ENCODE data around the gene LRP1B. TPM values are rescaled to one million over a fixed set of nuclear protein-coding genes. Genes with fewer than 3 reads are reported as not detected.

The LRP1B gene
- total RNA-seq, 1 donor from 2014 or later = not detected

GRCh38 chr2:141125432-141125831 lies 1005.4 kb downstream of the LRP1B start:
- no peaks in the 10 kb centered on the region for H3K36me3 Mint-ChIP-seq (ENCODE audit: low read depth)
- DNase-seq (ENCODE audit: low spot score) = no peak

DNA sequence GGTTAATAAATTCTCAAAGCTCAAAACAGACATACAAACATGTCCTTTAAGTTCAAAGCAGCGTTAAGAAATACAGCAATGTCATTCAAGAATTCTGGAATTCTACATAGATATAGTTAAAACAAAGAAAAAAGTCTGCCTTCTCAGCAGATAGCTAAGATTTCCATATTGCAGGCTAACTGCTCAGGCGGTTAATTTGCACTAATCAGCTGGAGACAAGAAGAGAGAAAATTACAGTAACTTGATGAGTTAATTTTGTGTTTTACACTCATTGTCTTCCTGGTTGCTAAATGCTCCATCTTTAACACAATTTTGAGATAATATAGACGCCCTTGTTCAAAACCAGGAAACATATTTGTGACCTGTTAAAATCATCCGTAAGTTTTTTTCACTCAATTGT lies 1012.0 kb downstream of the LRP1B start:
- Mint-ChIP-seq H3K27me3 (ENCODE audit: low read depth) (no peaks in the 10 kb centered on the region), H3K27ac (no peak overlapping the region), H3K36me3 (ENCODE audit: low read depth) (no peaks in the 10 kb centered on the region), H3K4me1 (ENCODE audit: low read depth) (no peaks in the 10 kb centered on the region), H3K9me3 (peaks cover 3% of the 10 kb centered on the region), H3K4me3 (ENCODE audit: low read depth) (no peak overlapping the region)
- DNase-seq (ENCODE audit: low spot score) = no peak
- intact Hi-C loops (cut with micrococcal nuclease) = no loop called here

More at GRCh38 chr2:141125432-141125831, 1005.4 kb downstream of the LRP1B start:
- intact Hi-C loops (cut with micrococcal nuclease) = no loop called here
- no peak overlapping the region for H3K4me3 Mint-ChIP-seq (ENCODE audit: low read depth)
- peaks cover 16% of the 10 kb centered on the region for H3K9me3 Mint-ChIP-seq
- H3K4me1 Mint-ChIP-seq (ENCODE audit: low read depth) = no peaks in the 10 kb centered on the region
- no peaks in the 10 kb centered on the region for H3K27me3 Mint-ChIP-seq (ENCODE audit: low read depth)
- no peak overlapping the region for H3K27ac Mint-ChIP-seq

GRCh38 chr2:141113301-141113700 lies 1017.5 kb downstream of the LRP1B start:
- no peak overlapping the region for H3K4me3 Mint-ChIP-seq (ENCODE audit: low read depth)
- intact Hi-C loops (cut with micrococcal nuclease) = no loop called here
- H3K36me3 Mint-ChIP-seq (ENCODE audit: low read depth) = no peaks in the 10 kb centered on the region
- H3K27me3 Mint-ChIP-seq (ENCODE audit: low read depth) = no peaks in the 10 kb centered on the region
- H3K27ac Mint-ChIP-seq = no peak overlapping the region
- no peak for DNase-seq (ENCODE audit: low spot score)
- peaks cover 4% of the 10 kb centered on the region for H3K9me3 Mint-ChIP-seq
- no peaks in the 10 kb centered on the region for H3K4me1 Mint-ChIP-seq (ENCODE audit: low read depth)

- DNase-seq (ENCODE audit: low spot score) = no peak
- no peak overlapping the region for H3K27ac Mint-ChIP-seq
- H3K36me3 Mint-ChIP-seq (ENCODE audit: low read depth) = no peaks in the 10 kb centered on the region
- H3K4me3 Mint-ChIP-seq (ENCODE audit: low read depth) = no peak overlapping the region
- intact Hi-C loops (cut with micrococcal nuclease) = no loop called here
- H3K9me3 Mint-ChIP-seq = peaks cover 5% of the 10 kb centered on the region
- H3K27me3 Mint-ChIP-seq (ENCODE audit: low read depth) = no peaks in the 10 kb centered on the region
- H3K4me1 Mint-ChIP-seq (ENCODE audit: low read depth) = no peaks in the 10 kb centered on the region
Observed at GRCh38 chr2:141109633-141110032, 1021.2 kb downstream of the LRP1B start.

DNA sequence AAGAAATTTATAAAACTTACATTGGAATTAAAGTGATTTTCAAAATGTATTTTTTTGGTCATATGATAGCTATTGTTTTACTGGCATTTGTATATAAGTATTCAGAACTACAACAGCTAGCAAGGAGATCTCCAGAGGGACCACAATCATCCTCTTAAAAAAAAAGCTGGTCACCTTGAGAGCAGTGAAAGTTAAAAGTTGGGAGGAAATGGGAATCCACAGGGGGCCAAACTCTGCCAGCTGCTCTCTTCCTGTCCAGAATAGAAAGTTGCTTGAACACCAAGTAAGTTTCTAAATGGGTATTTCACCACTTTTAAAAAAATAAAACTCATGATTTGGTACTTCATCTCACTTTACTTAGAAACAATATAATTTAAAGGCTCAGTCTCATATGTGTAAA lies 1025.1 kb downstream of the LRP1B start:
- Mint-ChIP-seq H3K27me3 (ENCODE audit: low read depth) (no peaks in the 10 kb centered on the region), H3K36me3 (ENCODE audit: low read depth) (no peaks in the 10 kb centered on the region), H3K27ac (no peak overlapping the region), H3K9me3 (peaks cover 12% of the 10 kb centered on the region), H3K4me1 (ENCODE audit: low read depth) (no peaks in the 10 kb centered on the region), H3K4me3 (ENCODE audit: low read depth) (no peak overlapping the region)
- no peak for DNase-seq (ENCODE audit: low spot score)
- intact Hi-C loops (cut with micrococcal nuclease) = no loop called here

GRCh38 chr2:141103216-141103615 lies 1027.6 kb downstream of the LRP1B start:
- intact Hi-C loops (cut with micrococcal nuclease) = no loop called here
- no peak for DNase-seq (ENCODE audit: low spot score)
- no peaks in the 10 kb centered on the region for H3K36me3 Mint-ChIP-seq (ENCODE audit: low read depth)
- no peaks in the 10 kb centered on the region for H3K27me3 Mint-ChIP-seq (ENCODE audit: low read depth)
- H3K9me3 Mint-ChIP-seq = peaks cover 9% of the 10 kb centered on the region
- no peak overlapping the region for H3K4me3 Mint-ChIP-seq (ENCODE audit: low read depth)
- no peaks in the 10 kb centered on the region for H3K4me1 Mint-ChIP-seq (ENCODE audit: low read depth)
- no peak overlapping the region for H3K27ac Mint-ChIP-seq

DNA sequence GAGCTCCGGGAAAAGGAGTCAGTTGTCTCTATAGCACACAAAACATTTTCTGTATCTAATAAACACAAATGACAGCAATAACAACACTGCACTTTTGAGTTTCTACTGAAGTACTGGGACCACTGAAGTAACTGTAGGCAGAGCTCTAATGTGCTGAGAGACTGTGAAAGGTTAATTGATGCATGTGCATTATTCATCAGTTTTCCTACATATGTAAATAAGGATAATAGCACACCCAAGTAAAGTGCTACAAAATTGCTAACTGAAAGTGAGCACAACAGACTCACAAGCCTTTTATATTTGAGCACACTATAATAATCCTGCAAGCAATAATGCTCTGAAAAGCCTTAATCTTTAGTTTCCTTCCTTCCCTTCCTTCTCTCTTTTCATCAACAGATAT lies 1051.6 kb downstream of the LRP1B start:
- Mint-ChIP-seq H3K4me1 (ENCODE audit: low read depth) (no peaks in the 10 kb centered on the region), H3K9me3 (peaks cover 15% of the 10 kb centered on the region), H3K27me3 (ENCODE audit: low read depth) (no peaks in the 10 kb centered on the region), H3K27ac (no peak overlapping the region), H3K4me3 (ENCODE audit: low read depth) (no peak overlapping the region), H3K36me3 (ENCODE audit: low read depth) (no peaks in the 10 kb centered on the region)
- intact Hi-C loops (cut with micrococcal nuclease) = no loop called here
- DNase-seq (ENCODE audit: low spot score) = no peak

DNA sequence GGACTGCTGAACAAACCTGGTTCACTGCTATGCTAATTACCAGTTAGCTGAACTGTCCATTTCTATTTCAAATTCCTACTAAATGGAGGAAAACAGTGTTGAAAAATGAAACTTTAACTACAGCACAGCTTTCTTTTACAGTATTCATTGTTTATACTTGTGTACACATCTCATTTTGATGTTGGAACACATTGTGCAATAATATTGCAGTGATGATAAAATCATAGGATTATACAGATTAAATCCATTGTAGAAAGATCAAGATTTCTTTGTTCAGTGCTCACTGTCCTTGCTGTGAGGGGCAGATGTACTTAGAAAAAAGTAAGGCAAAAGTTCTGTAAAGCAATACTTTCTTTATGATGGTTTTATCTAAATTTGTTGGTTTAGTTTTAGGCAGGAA lies 1055.1 kb downstream of the LRP1B start:
- intact Hi-C loops (cut with micrococcal nuclease) = no loop called here
- Mint-ChIP-seq H3K9me3 (peaks cover 11% of the 10 kb centered on the region), H3K27me3 (ENCODE audit: low read depth) (no peaks in the 10 kb centered on the region), H3K4me3 (ENCODE audit: low read depth) (no peak overlapping the region), H3K27ac (no peak overlapping the region), H3K4me1 (ENCODE audit: low read depth) (no peaks in the 10 kb centered on the region), H3K36me3 (ENCODE audit: low read depth) (no peaks in the 10 kb centered on the region)
- DNase-seq (ENCODE audit: low spot score) = no peak

DNA sequence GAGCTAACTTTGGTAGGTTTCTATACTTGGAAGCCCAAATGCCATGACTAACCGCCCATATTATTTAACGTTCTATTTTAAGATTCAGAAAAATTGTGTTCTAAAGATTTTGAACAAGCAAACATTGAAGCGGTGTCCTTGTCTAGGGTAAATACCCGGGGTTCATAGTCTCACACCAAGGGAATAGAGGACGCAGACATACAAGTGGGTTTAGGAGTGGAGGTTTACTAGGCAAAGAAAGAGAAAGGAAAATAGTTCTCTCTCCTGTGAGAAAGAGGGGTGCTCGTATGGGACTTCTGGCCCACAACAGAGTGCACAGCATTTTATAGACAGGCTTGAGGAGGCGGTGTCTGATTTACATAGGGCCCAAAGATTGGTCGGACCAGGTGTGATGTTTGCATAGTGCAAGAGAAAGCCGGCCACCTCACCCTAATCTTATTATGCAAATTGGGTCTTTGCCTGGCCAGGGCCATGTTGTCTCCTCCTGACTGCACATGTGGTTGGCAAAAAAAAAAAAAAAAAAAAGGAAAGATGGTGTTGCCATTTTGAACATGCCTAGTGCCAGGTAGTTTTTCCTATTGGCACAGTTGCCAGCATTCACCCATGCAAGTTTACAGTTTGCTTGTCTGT lies 1062.6 kb downstream of the LRP1B start:
- peaks cover 25% of the 10 kb centered on the region for H3K9me3 Mint-ChIP-seq
- H3K4me3 Mint-ChIP-seq (ENCODE audit: low read depth) = no peak overlapping the region
- no peak for DNase-seq (ENCODE audit: low spot score)
- intact Hi-C loops (cut with micrococcal nuclease) = no loop called here
- H3K36me3 Mint-ChIP-seq (ENCODE audit: low read depth) = no peaks in the 10 kb centered on the region
- no peak overlapping the region for H3K27ac Mint-ChIP-seq
- H3K4me1 Mint-ChIP-seq (ENCODE audit: low read depth) = no peaks in the 10 kb centered on the region
- no peaks in the 10 kb centered on the region for H3K27me3 Mint-ChIP-seq (ENCODE audit: low read depth)

DNA sequence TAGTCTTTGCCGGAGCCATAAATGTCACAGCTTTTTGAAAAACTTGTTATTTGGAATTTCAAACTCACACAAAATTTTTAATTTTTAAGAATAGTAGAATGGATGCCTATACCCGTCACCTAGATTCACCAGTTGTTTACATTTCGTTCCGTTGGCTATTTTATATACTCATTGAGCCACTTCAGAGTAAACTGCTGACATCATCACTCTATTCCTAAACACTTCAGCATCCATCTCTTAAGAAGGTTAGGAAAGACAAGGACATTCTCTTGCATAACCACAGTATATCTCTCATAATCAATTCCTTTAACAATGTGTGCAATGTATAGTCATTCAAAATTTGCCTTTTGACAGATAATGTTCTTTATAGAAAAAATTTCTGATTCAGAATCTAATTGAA lies 1065.8 kb downstream of the LRP1B start:
- intact Hi-C loops (cut with micrococcal nuclease) = no loop called here
- H3K4me3 Mint-ChIP-seq (ENCODE audit: low read depth) = no peak overlapping the region
- no peaks in the 10 kb centered on the region for H3K4me1 Mint-ChIP-seq (ENCODE audit: low read depth)
- peaks cover 25% of the 10 kb centered on the region for H3K9me3 Mint-ChIP-seq
- H3K27ac Mint-ChIP-seq = no peak overlapping the region
- no peak for DNase-seq (ENCODE audit: low spot score)
- H3K36me3 Mint-ChIP-seq (ENCODE audit: low read depth) = no peaks in the 10 kb centered on the region
- no peaks in the 10 kb centered on the region for H3K27me3 Mint-ChIP-seq (ENCODE audit: low read depth)

DNA sequence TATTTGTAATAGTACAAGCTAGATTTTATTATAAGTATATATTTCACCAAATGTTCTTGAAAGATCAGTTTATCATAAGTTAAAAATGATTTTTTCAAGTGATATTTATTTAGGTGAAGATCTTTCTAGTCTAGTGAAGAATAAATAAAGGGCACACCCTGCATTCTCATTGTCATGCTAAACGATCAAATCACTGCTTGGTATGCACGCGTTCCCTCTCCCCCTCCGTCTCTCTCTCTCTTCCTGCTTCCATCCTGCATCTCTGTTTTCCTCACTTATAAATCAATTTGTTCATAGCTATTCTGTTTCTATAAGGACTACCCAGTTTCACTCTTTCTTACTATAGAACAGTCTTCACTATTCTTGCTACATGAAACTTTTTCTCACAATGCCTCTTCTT lies 1067.4 kb downstream of the LRP1B start:
- no peak for DNase-seq (ENCODE audit: low spot score)
- no peaks in the 10 kb centered on the region for H3K36me3 Mint-ChIP-seq (ENCODE audit: low read depth)
- no peaks in the 10 kb centered on the region for H3K27me3 Mint-ChIP-seq (ENCODE audit: low read depth)
- H3K9me3 Mint-ChIP-seq = peaks cover 22% of the 10 kb centered on the region
- intact Hi-C loops (cut with micrococcal nuclease) = no loop called here
- no peaks in the 10 kb centered on the region for H3K4me1 Mint-ChIP-seq (ENCODE audit: low read depth)
- no peak overlapping the region for H3K27ac Mint-ChIP-seq
- no peak overlapping the region for H3K4me3 Mint-ChIP-seq (ENCODE audit: low read depth)

GRCh38 chr2:141062443-141062842 lies 1068.4 kb downstream of the LRP1B start:
- Mint-ChIP-seq H3K36me3 (ENCODE audit: low read depth) (no peaks in the 10 kb centered on the region), H3K4me3 (ENCODE audit: low read depth) (no peak overlapping the region), H3K27ac (no peak overlapping the region), H3K9me3 (peaks cover 16% of the 10 kb centered on the region), H3K4me1 (ENCODE audit: low read depth) (no peaks in the 10 kb centered on the region), H3K27me3 (ENCODE audit: low read depth) (no peaks in the 10 kb centered on the region)
- no peak for DNase-seq (ENCODE audit: low spot score)
- intact Hi-C loops (cut with micrococcal nuclease) = no loop called here

- no peaks in the 10 kb centered on the region for H3K4me1 Mint-ChIP-seq (ENCODE audit: low read depth)
Observed at GRCh38 chr2:141062031-141062430, 1068.8 kb downstream of the LRP1B start.

DNA sequence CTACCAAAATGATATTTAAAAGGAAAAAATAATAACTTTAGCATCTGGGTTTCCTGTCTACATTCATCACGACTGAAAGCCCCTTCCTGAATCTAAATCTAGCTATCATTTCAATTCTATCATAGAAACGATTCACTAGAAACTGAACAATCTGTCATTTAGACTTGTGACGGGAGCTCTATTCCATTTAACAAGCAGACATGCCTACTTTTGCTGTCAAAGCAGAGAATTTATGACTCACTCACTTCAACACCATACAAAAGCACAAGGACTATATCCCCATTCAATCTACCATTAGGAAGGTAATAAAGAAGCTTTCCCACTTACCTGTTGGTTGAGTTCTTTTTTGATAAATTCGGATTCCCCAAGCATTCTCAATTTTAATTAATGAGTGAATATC lies 1072.3 kb downstream of the LRP1B start:
- DNase-seq (ENCODE audit: low spot score) = no peak
- Mint-ChIP-seq H3K36me3 (ENCODE audit: low read depth) (no peaks in the 10 kb centered on the region), H3K9me3 (peaks cover 2% of the 10 kb centered on the region), H3K27ac (no peak overlapping the region), H3K4me3 (ENCODE audit: low read depth) (no peak overlapping the region), H3K4me1 (ENCODE audit: low read depth) (no peaks in the 10 kb centered on the region), H3K27me3 (ENCODE audit: low read depth) (no peaks in the 10 kb centered on the region)
- intact Hi-C loops (cut with micrococcal nuclease) = no loop called here

More at GRCh38 chr2:141062031-141062430, 1068.8 kb downstream of the LRP1B start:
- H3K27me3 Mint-ChIP-seq (ENCODE audit: low read depth) = no peaks in the 10 kb centered on the region
- DNase-seq (ENCODE audit: low spot score) = no peak
- no peak overlapping the region for H3K27ac Mint-ChIP-seq
- no peak overlapping the region for H3K4me3 Mint-ChIP-seq (ENCODE audit: low read depth)
- H3K9me3 Mint-ChIP-seq = peaks cover 14% of the 10 kb centered on the region
- H3K36me3 Mint-ChIP-seq (ENCODE audit: low read depth) = no peaks in the 10 kb centered on the region
- intact Hi-C loops (cut with micrococcal nuclease) = no loop called here
